Activated CD4-positive, alpha-beta T cell treated with anti-CD3 and anti-CD28 coated beads for 1 hour (primary cell): ENCODE data around the gene SDF4.
A peak's percentile ranks its signal among the peaks of the same experiment; 100 is the strongest.
"Not testable (repeated sequence)": the region's sequence is repeated elsewhere in the genome, so short reads cannot be mapped to it uniquely, and the experiment has no call there.

ENCODE experiments used
- DNase-seq: peaks from one replicate; pipeline ENCODE4 v3.0.0-alpha.2; 2020

The SDF4 gene

DNA sequence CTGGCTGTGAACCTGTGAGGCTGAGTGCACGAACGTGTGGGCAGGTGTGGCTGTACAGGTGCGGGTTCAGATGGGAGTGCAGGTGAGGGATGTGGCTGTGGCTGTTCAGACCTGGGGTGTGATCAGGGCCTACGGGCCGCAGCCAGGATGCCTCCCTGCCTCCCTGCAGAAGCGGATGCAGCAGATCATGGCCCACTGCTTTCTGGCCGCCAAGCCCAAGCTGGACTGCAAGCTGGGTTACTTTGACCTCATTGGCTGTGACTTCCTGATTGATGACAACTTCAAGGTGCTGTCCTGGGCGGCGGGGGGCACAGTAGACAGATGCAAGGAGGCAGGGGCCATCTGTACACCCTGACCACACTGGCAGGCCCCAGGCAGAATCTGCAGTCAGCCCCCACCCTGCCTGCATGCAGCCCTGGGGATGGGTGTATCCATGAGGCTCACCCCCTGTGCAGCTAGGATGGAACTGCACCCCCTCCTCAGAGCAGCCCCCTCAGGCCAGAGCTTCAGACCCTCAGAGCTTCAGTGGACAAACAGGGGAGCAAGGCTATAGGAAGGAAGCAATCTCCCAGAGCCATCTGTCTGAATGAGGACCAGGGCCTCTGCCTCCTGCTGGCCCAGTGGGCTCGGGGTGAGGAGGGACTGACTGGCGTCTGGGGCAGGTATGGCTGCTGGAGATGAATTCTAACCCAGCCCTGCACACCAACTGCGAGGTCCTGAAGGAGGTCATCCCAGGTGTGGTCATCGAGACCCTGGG is 35.2 kb downstream of the SDF4 start:
- peak; percentile 7 for DNase-seq

DNA sequence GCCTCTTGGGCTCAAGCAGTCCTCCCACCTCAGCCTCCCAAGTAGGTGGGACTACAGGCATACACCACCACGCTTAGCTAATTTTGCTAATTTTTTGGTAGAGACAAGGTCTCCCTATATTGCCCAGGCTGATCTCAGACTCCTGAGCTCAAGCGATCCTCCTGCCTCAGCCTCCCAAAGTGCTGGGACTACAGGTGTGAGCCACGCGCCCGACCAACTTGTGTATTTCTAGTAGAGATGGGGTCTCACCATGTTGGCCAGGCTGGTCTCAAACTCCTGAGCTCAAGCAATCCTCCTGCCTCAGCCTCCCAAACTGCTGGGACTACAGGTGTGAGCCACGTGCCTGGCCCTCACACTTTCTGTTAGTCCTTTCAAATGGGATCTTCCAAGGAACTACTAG is 36.1 kb downstream of the SDF4 start:
- DNase-seq: not testable (repeated sequence)

DNA sequence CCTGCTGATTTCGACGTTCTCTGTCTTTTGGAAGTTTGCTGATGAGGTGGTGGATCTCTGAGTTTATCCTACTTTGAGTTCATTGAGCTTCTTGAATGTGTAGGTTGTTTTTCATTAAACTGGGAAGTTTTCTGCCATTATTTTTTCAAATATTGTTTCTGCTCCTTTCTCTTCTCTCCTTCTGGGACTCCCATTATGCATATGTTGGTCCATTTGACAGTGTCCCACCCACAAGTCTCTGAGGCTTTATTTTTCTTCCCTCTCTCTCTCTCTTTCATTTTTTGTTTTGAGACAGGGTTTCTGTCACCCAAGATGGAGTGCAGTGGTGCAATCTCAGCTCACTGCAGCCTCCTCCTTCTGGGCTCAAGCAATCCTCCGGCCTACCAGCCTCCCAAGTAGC is 37.1 kb downstream of the SDF4 start:
- DNase-seq: no peak

DNA sequence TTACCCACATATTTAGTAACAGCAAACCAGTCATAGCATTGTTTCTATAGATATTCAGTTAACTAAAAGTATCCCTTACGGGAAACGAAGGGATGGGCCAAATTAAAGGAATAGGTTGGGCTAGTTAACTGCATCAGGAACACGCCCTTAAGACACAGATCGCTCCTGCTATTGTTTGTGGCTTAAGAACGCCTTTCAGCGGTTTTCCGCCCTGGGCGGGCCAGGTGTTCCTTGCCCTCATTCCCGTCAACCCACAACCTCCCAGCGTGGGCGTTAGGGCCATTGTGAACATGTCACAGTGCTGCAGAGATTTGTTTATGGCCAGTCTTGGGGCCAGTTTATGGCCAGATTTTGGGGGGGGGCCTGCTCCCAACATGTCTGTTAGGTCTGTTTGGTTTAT is 40.1 kb downstream of the SDF4 start:
- DNase-seq: no peak

DNA sequence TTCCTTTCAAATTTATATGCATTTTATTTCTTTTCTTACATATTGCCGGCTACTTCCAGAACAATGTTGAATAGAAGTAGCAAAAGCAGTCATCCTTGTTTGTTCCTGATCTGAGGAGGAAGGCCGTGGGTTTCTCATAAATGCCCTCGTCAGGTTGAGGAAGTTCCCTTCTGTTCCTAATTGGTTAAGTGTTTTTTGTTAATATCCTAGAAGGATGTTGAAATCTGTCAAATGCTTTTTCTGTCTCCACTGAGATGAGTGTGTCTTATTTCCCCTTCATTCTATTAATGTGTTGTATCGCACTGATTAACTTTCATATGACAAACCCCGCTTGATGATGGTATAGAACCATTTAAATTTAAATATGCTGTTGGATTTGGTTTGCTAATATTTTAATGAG is 42.7 kb downstream of the SDF4 start:
- DNase-seq: no peak

DNA sequence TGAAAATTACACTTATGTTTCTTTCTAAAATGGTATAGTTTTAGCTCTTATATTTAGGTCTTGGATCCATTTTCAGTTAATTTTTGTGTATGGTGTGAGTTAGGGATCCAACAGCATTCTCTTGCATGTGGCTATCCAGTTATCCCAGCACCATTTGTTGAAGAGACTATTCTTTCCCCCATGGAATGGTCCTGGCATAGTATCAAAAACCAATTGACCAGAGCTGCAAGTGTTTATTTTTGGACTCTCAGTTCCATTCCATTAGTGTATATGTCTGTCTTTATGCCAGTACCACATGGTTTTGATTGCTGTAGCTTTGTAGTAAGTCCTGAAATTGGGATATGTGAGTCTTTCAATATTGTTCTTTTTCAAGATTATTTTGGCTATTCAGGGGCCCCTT is 43.9 kb downstream of the SDF4 start:
- no peak for DNase-seq

DNA sequence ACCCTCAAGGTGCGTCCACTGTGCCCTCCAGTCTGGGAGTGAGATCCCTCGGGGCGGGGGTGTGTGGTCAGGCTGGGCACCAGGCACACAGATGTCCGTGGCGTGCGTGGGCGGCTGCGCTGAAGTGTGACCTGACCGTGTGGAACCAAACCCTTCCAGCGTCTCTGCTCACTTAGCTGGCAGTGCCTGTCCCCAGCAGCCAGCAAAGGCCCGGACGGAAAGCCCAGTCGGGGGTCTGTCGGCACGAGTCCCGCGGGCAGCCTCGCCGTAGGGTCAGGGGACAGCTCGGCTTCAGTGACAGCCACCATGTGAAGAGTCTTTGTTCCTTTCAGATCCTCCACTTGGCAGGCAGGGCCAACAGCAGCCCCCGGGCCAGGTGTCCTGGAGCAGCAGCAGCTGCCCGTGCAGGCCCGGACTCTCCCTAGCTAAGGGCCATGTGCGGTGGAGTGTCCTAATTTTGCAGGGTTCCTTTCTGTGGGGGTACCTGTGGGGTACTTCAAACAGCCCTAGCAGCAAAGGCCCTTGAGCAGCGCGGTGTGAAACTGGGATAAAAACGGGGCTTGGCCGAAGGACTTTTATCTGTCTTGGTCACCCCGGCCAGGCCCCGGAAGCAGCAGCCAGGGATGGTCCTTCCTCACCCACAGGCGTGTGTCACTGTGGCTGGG is 46.6 kb downstream of the SDF4 start:
- no peak for DNase-seq

DNA sequence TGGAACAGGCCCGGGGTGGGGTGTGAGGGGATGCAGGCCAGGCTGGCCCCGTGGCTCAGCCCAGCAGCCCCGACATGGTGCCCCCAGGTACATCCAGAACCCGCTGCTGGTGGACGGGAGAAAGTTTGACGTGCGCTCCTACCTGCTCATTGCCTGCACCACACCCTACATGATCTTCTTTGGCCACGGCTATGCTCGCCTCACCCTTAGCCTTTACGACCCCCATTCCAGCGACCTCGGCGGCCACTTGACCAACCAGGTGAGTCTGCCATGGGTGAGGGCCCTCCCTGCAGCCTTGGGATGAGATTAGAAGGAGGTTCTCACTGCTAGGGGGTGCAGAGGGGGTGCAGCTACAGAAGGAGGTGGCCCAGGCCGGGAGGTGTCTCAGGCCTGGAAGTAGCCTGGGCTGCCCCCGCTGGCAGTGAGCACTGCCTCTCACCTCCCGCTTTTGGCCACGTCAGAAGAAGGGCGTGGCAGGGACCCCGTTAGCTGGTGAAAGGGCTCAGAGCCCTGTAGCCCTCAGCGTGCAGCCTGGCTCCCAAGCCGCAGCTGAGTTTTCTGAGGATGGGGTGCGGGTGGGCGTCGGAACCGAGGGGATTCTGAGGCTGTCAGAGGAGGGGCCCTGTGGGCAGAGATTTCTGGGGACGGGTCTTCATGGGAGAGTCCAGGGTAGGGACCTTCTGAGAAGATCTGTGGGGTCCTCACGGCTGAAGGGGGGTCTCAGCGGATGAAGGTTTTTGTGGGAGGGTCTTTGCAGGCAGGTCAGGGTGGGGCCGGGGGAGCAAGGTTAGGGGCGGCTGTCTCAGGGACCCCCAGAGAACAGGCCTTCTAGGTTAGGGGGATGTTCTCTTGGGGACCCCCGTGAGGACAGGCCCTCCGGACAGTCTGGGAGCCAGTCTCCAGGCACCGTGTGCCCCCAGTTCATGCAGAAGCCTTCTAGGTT is 47.7 kb downstream of the SDF4 start:
- no peak for DNase-seq

DNA sequence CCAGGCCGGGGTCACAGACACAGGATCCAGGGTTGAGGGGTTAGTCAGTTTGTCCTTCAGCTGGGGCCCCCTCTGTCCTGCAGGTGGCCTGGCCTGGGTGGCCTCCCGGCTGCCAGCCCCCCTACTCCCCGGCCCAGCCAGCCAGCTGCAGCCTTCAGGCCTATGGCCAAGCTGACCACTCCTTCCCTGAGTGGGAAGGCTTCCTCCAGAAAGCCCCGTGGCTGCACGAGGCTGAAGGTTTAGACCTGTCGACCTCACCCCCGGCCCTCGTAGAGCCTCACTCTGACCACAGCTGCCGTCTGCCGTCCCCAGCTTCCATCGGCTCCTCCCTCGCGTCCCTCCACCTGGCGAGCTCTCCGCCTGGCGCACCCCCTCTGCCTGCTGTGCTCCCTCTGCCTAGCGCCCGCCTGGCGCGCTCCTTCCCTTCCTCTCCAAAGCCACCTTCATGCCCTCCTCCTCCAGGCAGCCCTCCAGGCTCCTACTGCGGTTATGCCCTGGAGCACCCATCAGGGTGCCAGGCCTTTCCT is 48.5 kb downstream of the SDF4 start:
- DNase-seq: no peak

DNA sequence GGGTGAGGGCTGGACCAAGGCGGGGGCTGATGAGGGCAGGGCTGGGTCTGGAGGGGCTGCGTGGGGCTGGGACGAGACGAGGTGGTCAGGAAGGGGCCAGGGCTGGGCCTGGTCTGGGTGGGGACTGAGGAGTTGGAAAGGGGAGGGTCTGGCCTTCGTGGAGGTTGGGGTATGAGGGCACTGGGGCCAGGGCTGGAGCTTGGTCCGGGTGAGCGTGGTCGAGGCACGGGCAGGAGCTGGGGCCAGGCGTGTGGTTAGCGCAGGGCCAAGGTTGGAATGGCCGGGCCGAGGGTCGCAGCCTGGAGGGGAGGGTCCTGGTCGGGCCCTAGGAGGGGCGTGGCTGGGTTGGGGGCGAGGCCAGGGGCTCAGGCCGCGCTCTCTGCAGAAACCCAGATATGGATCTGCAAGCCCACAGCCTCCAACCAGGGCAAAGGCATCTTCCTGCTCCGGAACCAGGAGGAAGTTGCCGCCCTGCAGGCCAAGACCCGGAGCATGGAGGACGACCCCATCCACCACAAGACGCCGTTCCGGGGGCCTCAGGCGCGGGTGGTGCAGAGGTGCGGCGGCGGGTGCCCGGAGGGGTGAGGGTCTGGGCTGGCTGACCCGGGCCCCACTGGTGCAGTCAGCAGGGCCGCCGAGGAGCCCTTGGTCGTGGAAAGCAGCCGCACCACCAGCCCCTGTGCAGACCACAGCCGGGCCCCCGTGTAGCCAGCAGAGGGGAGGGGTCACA is 49.1 kb downstream of the SDF4 start:
- DNase-seq: no peak

DNA sequence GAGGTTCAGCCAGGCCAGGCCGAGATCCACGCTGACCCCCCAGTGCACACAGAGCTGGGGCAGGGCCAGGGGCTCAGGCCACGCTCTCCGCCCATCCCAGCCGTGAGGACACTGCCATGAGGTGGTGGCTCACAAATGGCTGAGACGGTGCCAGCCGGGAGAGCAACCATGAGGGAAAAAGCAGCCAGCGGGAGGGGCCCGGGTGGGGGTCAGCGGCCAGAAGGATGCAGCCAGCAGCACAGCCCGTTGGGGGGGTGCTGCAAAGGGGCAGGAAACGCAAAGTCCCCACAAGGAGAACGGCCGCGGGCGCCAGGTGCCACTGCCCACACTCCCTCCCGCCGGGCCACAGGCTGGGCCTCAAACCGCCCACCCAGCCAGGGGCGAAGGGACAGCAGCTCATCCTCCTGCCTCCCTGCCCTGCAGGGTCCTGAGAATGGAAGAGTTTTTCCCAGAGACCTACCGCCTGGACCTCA is 49.8 kb downstream of the SDF4 start:
- no peak for DNase-seq

DNA sequence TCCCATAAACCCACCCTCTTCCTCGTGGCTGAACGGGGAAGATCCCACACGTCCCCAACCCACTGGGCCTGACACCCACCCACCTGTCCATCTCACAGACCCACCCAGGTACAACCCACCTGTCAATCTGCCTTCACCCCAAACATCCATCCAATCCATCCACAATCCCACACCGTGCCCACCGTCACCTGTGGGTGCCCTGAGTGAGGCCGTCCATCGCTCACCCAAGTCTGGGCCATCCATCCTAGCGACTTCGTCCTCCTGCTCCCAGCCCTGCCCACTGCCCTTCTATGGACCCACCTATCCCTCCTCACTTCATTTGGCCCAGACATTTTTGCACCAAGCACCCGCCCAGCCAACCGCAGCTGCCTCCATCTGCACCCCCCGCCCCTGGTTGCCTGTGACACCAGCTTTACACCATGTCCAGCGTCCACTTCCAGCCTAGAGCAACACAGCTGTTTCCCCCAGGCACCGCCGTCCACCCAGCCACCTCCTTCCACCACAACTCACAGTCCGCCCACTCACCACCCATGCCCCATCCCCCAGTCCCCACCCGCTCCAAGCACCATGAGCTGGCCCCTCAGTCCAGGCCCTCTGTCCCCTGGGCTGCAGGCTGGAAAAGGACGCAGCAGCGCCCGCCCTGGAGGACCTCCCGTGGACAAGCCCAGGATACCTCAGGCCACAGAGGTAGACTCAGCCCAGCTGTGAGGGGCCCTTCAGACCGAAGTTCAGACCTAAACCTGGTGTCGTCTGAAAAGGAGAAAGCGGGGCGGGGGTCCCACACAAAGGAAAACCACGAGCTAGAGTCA is 50.5 kb downstream of the SDF4 start:
- no peak for DNase-seq

DNA sequence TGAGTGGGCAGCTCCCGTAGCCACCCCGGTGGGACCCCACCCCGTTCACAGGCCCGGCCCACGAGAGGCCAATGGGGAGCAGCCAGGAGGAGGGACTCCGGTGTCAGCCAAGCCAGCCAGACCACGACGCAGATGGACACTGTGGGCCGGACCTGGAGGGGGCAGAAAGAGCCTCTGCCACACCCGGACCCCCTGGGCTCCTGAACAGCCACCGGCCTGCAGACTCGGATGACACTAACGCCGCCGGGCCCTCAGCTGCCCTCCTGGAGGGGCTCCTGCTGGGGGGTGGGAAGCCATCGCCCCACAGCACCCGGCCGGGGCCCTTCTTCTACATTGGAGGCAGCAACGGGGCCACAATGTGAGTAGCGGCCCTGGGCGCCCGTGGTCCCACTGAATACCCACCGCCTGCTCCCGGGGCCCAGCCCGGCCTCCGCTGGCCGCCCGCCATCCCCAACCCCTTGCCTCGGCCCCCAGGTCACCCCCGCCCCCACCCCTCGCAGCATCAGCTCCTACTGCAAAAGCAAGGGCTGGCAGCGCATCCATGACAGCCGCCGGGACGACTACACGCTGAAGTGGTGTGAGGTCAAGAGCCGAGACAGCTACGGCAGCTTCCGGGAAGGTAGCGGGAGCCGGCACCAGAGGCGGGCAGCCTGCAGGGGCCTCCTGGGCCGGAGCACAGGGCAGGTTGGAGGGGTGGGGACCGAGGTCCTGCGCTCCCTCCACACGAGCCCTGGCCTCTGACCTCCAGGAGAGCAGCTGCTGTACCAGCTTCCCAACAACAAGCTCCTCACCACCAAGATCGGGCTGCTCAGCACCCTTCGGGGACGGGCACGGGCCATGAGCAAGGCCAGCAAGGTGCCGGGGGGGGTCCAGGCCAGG is 51.6 kb downstream of the SDF4 start:
- no peak for DNase-seq

DNA sequence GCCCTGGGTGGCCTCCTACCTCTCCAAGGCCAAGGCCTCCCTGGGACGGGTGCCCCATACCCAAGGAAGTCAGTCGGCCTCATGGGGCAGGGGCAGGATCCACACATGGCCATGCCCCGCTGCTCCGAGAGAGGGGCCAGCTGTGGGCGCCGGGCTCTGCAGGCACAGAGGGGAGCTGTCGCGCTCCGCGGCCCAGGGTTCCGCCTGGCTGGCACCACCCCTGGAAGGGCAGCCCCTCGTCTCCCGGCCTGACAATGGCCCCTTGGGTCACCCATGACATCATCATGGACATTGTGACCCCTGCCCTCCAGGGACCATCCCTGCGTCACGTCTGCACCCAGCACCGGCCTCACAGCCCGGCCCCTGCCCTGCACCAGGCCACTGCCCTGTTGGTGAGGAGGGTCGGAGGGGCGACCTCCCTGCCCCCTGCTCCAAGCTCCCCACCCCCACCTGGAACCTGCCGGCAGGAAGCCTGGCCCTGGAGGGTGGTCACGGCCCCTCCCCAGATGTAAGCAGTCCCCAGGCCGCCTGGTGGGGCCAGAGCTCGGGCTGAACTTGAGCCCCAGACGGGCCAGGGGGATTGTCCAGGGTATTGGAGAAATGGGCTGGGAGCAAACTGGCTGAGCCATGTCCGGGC is 52.3 kb downstream of the SDF4 start:
- DNase-seq: no peak

DNA sequence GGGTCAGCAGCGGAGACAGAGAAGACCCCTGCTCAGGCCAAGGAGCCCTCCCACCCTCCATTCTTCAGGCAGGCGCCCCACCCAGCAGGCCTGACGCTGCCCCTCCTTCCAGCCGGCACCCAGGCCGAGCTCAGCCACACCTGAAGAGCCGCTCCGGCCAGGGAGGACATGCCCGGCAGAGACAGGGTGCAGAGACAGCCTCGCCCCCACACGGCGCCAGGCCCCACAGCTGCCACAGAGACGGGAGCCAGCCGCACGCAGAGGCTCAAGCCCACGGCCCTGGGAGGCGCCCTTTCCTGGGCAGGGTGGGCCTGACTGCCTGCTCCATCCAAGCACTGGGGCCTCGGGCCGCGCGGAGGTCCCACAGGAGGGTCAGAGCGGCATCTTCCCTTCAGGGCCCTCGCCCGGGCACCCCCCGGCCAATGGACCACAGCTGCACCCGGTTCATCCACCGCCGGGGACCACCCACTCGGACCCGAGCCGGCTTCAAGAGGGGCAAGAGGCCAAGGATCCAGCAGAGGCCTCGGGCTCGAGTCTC is 52.9 kb downstream of the SDF4 start:
- DNase-seq: no peak

DNA sequence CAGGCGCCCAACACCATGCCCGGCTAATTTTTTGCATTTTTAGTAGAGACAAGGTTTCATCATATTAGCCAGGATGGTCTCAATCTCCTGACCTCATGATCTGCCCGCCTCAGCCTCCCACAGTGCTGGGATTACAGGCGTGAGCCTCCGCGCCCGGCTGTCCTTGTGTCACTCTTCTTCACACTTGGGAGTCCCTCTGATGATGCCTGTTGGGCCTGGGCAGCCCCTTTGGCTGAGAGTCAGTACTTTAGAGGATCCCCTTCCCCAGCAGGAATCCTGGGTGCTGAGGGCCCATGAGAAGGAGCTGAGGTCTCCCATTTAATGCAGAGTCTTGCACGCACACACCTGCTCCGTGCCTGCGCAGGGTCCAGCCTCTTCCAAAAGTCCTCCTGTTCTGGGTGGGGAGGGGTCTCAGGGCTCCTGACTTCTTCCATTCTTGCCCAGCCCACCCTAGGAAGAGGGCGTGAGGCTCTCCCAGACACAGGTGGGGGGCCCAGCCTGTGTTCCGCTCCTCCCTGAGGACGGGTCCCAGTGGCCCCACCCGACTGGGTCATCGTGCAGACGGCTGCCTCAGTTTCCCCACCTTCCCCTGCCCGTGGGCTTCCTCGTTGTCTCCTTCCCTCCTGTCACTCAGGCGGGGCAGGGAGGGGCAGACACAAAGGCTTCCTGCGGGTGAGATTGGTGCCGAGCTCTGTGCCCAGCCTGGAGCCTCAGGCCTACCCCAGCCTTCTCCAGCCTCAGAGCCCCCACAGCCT is 54.2 kb downstream of the SDF4 start:
- DNase-seq: no peak

DNA sequence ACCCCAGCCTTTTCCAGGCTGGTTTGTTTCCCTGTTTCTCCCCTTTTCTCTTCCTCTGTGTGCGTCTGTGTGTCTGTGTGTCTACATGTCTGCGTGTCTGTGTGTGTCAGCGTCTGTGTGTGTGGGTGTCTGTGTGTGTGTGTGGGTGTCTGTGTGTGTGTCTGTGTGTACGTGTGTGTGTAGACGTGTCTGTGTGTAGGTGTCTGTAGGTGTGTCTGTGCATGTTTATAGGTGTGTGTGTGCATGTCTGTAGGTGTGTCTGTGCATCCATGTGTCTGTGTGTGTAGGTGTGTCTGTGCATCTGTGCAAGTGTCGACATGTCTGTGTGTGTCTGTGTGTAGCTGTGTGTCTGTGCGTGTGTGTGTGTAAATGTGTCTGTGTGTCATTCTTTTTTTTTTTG is 54.9 kb downstream of the SDF4 start:
- DNase-seq: no peak

DNA sequence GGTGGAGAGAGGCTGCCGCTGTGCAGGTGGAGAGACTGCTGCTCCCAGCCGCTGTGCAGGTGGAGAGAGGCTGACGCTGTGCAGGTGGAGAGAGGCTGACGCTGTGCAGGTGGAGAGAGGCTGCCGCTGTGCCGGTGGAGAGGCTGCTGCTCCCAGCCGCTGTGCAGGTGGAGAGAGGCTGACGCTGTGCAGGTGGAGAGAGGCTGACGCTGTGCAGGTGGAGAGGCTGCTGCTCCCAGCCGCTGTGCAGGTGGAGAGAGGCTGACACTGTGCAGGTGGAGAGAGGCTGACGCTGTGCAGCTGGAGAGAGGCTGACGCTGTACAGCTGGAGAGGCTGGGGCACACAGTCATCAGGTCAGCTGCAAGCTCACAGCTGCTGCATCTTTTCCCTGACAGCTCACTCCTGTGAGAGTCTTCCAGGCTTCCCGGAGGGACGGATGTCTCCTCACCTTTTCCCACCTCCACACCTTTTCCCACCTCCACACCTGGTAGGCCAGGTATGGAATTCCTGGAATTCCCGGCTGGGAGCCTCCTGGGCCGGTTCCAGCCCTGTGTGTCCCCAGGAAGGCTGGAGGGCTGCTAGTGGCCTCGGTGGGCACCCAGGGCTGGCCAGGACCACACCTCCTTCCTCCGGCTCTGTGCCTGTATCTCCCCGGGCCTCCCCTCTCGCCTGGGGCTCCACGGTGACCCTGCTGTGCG is 55.6 kb downstream of the SDF4 start:
- not testable (repeated sequence) for DNase-seq
